ENCODE measurements around the gene PIEZO1. TPM values are rescaled to one million over a fixed set of nuclear protein-coding genes. Genes with fewer than 3 reads are reported as not detected.

Gene PIEZO1
- total RNA-seq (2013; cell fraction: nucleolus; rRNA removed) = 218 and 234 TPM in 2 replicates
- total RNA-seq (2014; rRNA removed) (96.3 and 106 TPM in 2 replicates), total RNA-seq (2014; rRNA removed; fragmentation: Illumina TruSeq; extraction: Trizol) (21.8 and 30.6 TPM in 2 replicates), total RNA-seq (2021) (146 and 169 TPM in 2 replicates), polyA plus RNA-seq (2011; rRNA removed) (15.2 and 28.0 TPM in 2 replicates), polyA plus RNA-seq (2014; fragmentation: Illumina TruSeq; extraction: Trizol) (17.0 and 39.9 TPM in 2 replicates), polyA plus RNA-seq (2014; fragmentation: Nextera tagmentation; extraction: Ambion mirVana) (1 to 10 TPM; 1.3 to 7.2 TPM), polyA plus RNA-seq (2014; rRNA removed) (116 and 167 TPM in 2 replicates), polyA plus RNA-seq (2016; fragmentation: Nextera tagmentation; extraction: Ambion mirVana) (10 to 100 TPM; 31.1 to 35.6 TPM), polyA minus RNA-seq (2011; rRNA and poly(A)+ RNA removed) (39.4 and 60.9 TPM in 2 replicates), Bru-seq, nascent RNA (percentile 53 among the genes with signal in this experiment), BruChase-seq, experiment 1, labeled RNA remaining after a 6-hour chase (percentile 67 among the genes with signal in this experiment), BruChase-seq, experiment 2, labeled RNA remaining after a 2-hour chase (percentile 63 among the genes with signal in this experiment)
- polyA plus RNA-seq (2011; ENCODE audit: low read depth) = 55.6 TPM
- 47.6 and 77.5 TPM in 2 replicates for polyA plus RNA-seq (2011; cell fraction: cytosol; rRNA removed)
- 493 and 679 TPM in 2 replicates for polyA plus RNA-seq (2011; cell fraction: nucleus; rRNA removed)
- 77.9 and 106 TPM in 2 replicates for polyA plus RNA-seq (2012)
- 27.0 and 30.1 TPM in 2 replicates for polyA minus RNA-seq (2011; cell fraction: cytosol; rRNA and poly(A)+ RNA removed)
- polyA minus RNA-seq (2011; cell fraction: nucleus; rRNA and poly(A)+ RNA removed) = 81.4 and 144 TPM in 2 replicates
- long read RNA-seq, experiment 1, partial matches to known transcripts = 3 of 4 reads
- long read RNA-seq, experiment 1, other reads (novel, unspliced or antisense) = 1 of 4 reads
- long read RNA-seq, experiment 2, partial matches to known transcripts = 4 of 6 reads
- long read RNA-seq, experiment 2, other reads (novel, unspliced or antisense) = 0 of 6 reads

- ChIA-PET SMC1A (ENCODE audit: uncharacterized antibody, unreplicated experiment) (interaction anchor here (0.9 to 1.8 kb wide), 3 partner anchors 48 to 382 kb away, joined by 3 to 6 read pairs (median 4); no protein-coding TSS in a partner anchor), RAD21 (ENCODE audit: unreplicated experiment) (interaction anchor here (0.5 to 6.7 kb wide), 9 partner anchors 12 to 432 kb away, joined by 3 to 50 read pairs (median 4); partner anchors contain the start of gene ZNF778), POLR2A (interaction anchor here (0.5 to 1.5 kb wide), 5 partner anchors 9 to 279 kb away, joined by 3 to 4 read pairs (median 3); no protein-coding TSS in a partner anchor), CTCF (interaction anchor here (0.7 to 2.5 kb wide), 4 partner anchors 19 to 48 kb away, joined by 3 to 24 read pairs (median 4); no protein-coding TSS in a partner anchor)
- Histone ChIP-seq H3K4me2 (ENCODE audit: control insufficient read depth, insufficient read depth) (peak within 1 kb of the TSS; percentile 99), H3K79me2 (ENCODE audit: control insufficient read depth, insufficient read depth, low read length) (peaks cover 51% of the 10 kb centered on the region), H4K20me1 (ENCODE audit: control insufficient read depth, insufficient read depth) (no peaks in the 10 kb centered on the region; the same call in 1 of the 2 replicates), H3K4me1 (ENCODE audit: control insufficient read depth, insufficient read depth, low read length) (peaks cover 31% of the 10 kb centered on the region), H3K27ac (ENCODE audit: control insufficient read depth, insufficient read depth) (peak within 1 kb of the TSS; percentile 75), H2AFZ (ENCODE audit: control insufficient read depth, low read depth, low read length) (peak within 1 kb of the TSS; percentile 83), H3K9me3 (replicated peaks; ENCODE audit: control insufficient read depth, insufficient read depth, low read length) (no peaks in the 10 kb centered on the region), H3K27me3 (replicated peaks in 1 of 2; ENCODE audit: control insufficient read depth in 2 of 2, insufficient read depth in 2 of 2, low read length in 1 of 2) (no peaks in the 10 kb centered on the region), H3K4me3 (peak within 1 kb of the TSS; percentile 80), H3K9ac (ENCODE audit: control insufficient read depth, insufficient read depth, low read length) (peak within 1 kb of the TSS; percentile 90), H3K36me3 (ENCODE audit: control insufficient read depth in 2 of 2, insufficient read depth in 2 of 2, low read length in 1 of 2) (no peaks in the 10 kb centered on the region)
- no TSS peak for BruUV-seq (replicated peaks)
- under 1% methylated on average over 45 of the region's 110 CpGs for WGBS (ENCODE audit: insufficient coverage, insufficient replicate concordance, low lambda C conversion rate, missing lambda C conversion rate)
- in situ Hi-C loops (cut with MboI) = loop anchor here (10.0 kb wide), 1 partner anchor 331 kb away; the partner anchor contains the start of gene ZFPM1
- FAIRE-seq (no peak), DNase-seq (ENCODE audit: low read depth, low spot score) (no peak), ATAC-seq (peak; percentile 40)
- intact Hi-C loops (cut with micrococcal nuclease; ENCODE audit: unreplicated experiment) = loop anchor here (2.0 kb wide), 2 partner anchors 41 to 49 kb away; no protein-coding TSS in a partner anchor
- TF ChIP-seq SMAD1 (IDR thresholded peaks at IDR 0.05; ENCODE audit: low read depth, partially characterized antibody) (no peak), HCFC1 (IDR thresholded peaks at IDR 0.05; ENCODE audit: low read length) (peak; percentile 7; the same call in 1 of the 2 replicates), NFYA (IDR thresholded peaks at IDR 0.05; ENCODE audit: borderline replicate concordance, low read depth, low read length) (no peak), CHD1 (IDR thresholded peaks at IDR 0.05; ENCODE audit: low read depth, low read length) (no peak), NKRF (conservative IDR thresholded peaks at IDR 0.05) (peak; percentile 72), EP300 (IDR thresholded peaks at IDR 0.05; ENCODE audit: borderline replicate concordance in 1 of 2, control insufficient read depth in 1 of 2, low read depth in 2 of 2, low read length in 2 of 2) (no peak), ASH2L (IDR thresholded peaks at IDR 0.05; ENCODE audit: borderline replicate concordance, low read depth) (no peak), STAT3 (IDR thresholded peaks at IDR 0.05; ENCODE audit: low read depth, low read length) (no peak), CEBPB (IDR thresholded peaks at IDR 0.05; ENCODE audit: borderline replicate concordance in 1 of 2, low read depth in 2 of 2, low read length in 2 of 2) (peak in 1 of 2 experiments; percentile 20; a peak in 1 of 4 replicates), ZNF384 (IDR thresholded peaks at IDR 0.05; ENCODE audit: borderline replicate concordance, low read depth, low read length) (no peak), ZBTB4 (CRISPR knock-in tag; IDR thresholded peaks at IDR 0.05) (no peak), CBFB (IDR thresholded peaks at IDR 0.05; ENCODE audit: low read depth) (no peak)
Observed at GRCh38 chr16:88785106-88785924, at the start of gene PIEZO1. TSS of gene PIEZO1 (minus strand) at chr16:88785220. CDS start at chr16:88784964, 256 bp downstream.

Data from GM12878 (cell line).